GM19468 (cell line): ENCODE measurements around the gene APRT.

Experiments used
- ATAC-seq: cut with Tn5 transposase; IDR thresholded peaks from one replicate; pipeline ENCODE4 v1.9.1; 2021; ENCODE audit warnings: mild to moderate bottlenecking, moderate library complexity, moderate number of reproducible peaks; ENCODE audit not compliant: unreplicated experiment; ENCODE audit errors: extremely low read depth

Gene APRT

DNA sequence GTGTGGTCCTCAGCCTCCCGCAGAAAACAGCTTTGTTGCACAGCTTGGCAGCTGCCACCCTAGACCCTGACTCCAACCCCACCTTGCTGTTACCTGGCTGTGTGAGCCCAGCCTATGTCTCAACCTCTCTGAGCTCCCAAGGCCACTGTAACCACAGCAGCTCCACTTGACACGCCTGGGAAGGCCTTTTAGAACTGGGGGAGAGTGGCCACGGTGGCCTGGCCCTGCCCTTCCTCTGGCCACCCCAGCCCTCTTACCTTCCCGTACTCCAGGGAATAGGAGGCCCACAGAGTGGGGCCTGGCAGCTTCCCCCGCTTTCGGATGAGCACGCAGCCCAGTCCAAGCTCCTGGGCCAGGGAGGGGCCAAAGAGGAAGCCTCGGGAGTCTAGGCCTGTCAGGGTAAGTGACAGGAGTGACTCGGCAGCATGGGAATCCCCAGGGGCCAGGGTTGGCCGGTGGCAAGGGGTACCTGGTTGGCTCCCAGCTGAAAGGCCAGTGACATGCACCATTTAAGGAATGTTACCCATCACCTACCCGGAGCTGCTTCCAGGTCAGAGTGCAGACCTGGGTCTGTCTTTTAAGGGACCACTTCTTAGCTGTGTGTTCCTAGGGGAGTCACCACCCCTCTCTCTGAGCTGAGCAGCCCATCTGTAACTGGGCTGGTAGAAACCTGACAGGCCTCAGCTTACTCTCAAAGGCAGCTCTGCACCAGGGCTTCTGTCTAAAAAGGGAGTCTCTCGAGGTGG is 1.4 kb downstream of the APRT start:
- ATAC-seq, result no peak

DNA sequence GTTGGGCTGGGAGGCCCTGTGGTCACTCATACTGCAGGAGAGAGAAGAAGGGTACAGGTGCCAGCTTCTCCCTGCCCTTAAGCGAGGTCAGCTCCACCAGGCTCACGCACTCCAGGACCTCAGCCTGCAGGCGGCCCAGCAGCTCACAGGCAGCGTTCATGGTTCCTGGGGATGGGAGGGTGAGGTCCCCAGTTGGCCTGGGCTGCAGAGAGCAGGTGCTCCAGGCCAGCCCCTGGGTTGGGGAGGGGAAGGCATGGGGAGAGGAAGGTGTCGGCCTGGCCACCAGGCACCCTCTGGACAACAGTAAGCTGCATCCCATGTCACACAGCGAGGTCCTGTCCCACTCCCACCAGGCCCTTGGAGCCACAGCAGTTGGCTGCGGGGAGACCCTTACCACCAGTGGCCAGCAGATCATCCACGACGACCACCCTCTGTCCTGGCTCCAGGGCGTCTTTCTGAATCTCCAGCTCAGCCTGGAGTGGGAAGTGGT is 2.0 kb downstream of the APRT start:
- ATAC-seq, result no peak

DNA sequence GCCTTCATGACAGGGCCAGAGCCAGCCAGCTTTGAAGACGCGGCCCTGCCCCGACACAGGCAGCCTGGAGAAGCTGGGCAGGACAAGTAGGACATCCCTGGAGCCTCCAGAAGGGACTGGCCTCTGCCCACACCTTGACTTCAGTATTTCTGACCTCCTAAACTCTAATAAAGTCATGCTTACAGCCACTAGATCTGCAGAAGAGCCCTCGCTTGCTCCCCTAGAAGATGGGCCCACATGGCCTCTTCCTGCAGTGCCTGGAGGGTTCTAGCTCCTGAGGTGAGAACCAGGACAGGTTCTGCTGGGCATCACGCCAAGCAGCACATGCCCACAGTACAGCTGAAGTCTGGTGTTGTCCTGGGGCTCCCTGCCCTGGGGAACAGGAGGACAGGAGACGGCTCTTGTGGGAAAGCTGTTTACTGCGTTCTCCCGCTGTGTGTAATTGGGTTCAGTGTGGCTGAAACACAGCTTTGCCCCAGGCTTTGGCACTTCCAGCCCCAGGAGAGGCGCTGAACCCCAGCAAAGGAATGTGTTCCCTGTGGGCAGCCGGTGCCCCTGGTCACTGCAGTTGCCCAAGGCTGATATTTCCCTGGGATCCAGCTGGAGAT is 2.6 kb downstream of the APRT start:
- ATAC-seq, result no peak

DNA sequence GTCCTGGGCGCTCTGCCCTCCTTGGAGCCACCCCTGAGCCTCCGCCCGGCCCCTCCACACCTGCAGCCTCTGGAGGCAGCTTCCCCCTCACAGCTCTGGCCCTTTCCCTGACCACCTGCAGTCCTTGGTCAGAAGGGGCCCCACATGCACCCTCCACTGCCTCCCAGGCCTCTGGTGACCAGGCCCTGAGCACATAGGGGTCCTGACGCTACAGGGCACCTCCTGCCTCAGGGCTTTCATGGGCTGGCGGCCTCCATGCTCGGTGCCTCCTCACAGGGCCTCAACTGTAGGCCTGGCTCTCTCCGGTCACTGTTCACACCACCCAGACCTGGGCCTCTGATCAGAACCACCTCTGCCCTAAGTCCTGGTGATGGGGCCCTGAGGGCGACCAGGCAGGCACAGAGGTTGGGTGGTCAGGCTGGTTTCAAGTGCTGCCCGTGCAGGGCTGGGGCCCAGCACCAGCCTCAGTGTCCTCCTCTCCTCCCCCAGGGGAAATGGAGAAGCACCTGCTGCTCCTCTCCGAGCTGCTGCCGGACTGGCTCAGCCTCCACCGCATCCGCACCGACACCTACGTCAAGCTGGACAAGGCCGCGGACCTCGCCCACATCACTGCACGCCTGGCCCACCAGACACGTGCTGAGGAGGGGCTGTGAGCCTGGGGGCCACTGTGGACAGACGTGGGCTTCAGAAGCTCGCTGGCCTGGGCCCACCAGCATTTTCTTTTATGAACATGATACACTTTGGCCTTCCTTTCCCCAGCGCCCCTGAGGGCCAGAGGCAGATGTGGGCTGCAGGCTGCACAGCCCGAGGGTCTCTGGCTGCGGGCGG is 3.9 kb downstream of the APRT start:
- no peak for ATAC-seq

DNA sequence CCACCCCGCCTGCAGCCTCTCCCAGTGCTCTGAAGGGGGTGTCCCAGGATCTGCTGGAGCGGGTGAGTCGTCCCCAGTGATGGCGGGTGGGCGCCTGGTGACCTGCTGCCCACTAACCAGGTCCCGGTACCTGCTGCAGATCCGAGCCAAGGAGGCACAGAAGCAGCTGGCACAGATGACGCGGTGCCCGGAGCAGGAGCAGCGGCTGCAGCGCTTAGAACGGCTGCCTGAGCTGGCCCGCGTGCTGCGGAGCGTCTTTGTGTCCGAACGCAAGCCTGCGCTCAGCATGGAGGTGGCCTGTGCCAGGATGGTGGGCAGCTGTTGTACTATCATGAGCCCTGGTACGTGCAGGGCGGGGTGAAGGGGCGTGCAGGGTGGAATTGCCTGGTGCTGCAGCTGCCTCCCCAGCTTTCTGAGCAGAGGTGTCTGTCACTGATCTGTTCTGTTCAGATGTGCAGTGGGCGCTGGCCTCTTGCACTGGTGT is 4.5 kb downstream of the APRT start:
- no peak for ATAC-seq

- no peak for ATAC-seq
Measured at GRCh38 chr16:88806491-88807111, 5.1 kb downstream of the APRT start.

DNA sequence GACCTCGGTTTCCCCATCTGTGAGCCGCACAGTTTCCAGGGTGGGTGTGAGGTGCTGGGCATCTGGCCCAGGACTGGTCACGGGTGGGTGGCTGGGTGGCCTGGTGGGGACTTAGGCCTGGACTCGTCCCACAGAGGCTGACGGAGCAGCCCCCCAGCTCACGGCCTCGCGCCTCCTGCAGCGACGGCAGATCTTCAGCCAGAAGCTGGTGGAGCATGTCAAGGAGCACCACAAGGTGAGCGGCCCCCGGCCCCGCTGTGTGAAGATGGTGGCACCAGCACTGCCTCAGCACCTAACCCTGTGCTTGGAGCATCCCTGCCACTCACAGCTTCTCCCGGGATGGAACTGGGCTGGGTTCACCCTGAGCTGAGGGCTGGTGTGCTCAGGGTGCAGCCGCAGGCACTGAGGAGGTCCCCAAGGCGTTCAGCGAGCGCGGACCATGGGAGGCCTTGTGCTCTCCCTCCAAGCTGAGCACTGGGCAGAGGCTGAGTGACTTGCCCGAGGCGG is 5.8 kb downstream of the APRT start:
- ATAC-seq, result no peak

GRCh38 chr16:88805340-88805715 is 6.4 kb downstream of the APRT start:
- ATAC-seq, result no peak

- ATAC-seq, result no peak
Measured at GRCh38 chr16:88804552-88805339, 7.0 kb downstream of the APRT start.

DNA sequence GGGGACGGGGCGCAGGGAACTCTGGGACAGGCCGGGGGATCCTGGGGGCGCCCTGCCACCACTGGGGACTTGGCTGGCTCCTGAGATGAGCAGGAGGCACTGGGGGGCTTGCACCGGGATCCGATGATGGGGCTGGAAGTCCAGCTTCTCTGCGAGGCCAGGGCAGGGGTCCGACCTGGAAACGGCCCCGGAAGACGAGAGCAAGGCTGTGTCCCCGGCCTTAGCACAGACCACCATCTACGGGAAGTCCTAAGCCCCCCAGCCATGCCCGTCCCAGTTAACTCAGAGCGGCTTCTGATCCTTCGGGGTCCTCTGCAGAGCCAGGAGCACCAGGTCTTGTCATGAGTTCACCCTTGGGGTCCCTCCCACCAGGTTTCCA is 7.6 kb downstream of the APRT start:
- ATAC-seq, result no peak

GRCh38 chr16:88803264-88803987 is 8.3 kb downstream of the APRT start, which contains the start of gene CDT1:
CDT1 (plus strand) TSS chr16:88803789; CDS start chr16:88803832, 43 bp downstream.
- peak; percentile 42 for ATAC-seq

DNA sequence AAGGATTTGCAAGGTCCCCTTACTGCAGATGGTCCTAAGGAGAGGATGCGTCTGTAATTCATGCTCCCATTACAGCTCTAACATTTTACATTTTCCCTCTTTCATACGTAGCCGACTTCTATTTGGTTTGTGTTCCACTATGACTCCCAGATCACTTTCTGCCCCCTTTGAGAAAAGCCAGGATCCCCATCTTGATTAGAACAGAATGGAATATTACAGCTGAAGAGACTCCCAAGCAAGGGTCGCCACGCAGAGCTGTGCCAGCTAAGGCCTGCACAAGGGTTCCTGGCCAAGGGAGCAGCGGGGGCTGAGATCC is 11.5 kb downstream of the APRT start:
- no peak for ATAC-seq

DNA sequence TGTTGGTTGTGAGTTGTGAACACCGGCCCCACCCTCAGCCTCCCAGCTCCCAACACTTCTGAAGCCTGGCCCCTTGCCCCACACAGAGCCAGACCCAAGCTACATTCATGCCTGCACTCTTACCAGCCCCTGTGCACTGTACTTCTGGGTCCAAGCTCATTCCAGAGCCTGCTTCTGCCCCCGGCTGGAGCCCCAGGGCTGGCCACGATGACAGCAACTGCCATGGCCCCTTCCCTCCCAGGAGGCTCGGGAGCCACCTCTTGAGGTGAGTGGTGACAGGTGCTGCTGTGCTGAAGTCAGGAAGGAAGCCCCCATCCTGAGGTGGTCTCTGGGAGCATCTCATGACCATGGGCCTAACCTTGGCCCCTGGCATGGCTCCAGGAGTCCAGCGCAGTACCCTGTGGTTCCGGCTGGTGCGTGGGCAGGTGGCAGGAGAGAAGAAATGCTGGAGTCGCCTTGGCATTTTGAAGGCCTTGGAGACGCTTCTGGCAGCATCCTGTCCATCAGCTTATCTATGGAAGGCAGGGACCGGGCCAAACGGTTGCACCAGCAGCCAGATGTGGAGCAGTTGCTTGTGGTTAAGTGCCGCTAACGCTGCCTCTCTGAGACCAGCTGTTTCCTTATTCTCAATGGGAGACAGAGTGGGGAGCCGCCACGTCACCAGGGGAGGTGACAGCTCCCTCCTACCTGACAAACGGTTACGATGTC is 12.0 kb downstream of the APRT start:
- ATAC-seq, result no peak

DNA sequence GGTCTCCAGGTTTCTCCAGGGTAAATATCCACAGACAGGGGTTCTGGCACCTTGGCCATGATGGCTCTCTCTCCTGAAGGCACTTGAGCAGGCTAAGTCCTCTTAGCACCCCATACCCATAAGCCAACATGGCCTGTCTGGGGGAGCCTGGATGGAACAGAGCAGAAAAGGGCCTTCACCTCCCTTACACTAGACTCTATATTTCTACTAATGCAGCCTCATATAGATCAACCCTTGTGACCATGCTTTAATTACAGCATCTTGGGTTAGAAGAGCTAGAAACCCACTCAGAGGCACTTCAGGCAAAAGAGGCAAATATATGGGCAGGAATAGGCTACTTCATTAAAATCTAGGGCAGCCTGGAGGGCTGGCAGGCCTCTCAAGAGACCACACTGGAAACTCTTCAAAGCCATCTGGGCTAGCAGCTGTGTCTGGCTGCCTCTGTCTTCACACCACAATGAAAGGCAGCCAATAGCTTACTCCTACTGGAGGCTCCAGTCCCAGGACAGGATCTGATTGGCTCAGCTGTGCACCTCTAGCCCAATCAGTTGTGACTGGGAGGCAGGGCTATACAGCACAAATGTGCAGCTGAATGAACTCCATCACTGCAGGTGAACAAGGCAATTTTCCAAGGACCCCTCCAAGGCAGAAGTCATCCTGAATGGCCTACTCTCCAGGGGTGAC is 12.8 kb downstream of the APRT start:
- no peak for ATAC-seq

DNA sequence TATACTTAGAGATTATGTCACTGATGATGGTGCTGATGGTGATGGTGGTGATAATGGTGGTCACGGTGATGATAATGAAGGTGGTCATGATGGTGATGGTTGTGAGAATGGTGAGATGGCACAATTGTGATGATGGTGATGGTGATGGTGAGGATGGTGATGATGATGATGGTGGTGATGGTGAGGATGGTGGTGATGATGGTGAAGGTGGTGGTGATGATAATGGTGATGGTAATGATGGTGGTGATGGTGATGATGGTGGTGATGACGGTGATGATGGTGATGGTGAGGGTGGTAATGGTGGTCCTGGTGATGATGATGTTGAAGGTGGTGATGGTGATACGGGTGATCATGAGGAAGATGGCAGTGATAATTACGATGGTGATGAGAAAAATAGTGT is 13.7 kb downstream of the APRT start:
- no peak for ATAC-seq

DNA sequence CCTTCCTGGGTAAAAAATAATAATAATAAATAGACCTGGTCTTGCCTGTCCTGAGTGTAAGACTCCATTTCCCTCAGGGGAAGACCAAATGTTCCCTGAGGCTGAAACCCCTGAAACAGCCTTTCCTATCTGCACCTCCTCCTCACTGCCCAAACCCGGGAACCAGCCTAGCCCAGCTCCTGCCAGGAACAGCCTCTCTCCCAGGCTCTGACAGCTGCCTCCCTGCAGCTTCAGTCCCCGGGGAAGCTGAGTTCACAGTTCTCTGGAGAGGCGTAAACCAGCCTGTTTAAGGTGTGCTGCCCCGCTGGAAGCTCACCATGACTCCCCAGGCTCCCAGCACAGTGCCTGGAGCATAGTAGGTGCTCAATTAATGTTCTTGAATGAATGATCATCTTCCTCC is 15.4 kb downstream of the APRT start:
- ATAC-seq, result no peak

- ATAC-seq, result no peak
Measured at GRCh38 chr16:88793251-88793954, 18.3 kb downstream of the APRT start.
